ENCODE data around the gene TACC2.
"Not testable (repeated sequence)": the region's sequence is repeated elsewhere in the genome, so short reads cannot be mapped to it uniquely, and the experiment has no call there.

Gene TACC2

GRCh38 chr10:122050311-122050710, 61.3 kb downstream of the TACC2 start:
- H3K4me1 ChIP-seq (ENCODE audit: insufficient read depth, low read length) = peaks cover 19% of the 10 kb centered on the region
- H3K27me3 ChIP-seq (ENCODE audit: insufficient read depth, low read length) = no peaks in the 10 kb centered on the region
- H3K9me3 ChIP-seq (ENCODE audit: low read length) = peaks cover 2% of the 10 kb centered on the region
- no peaks in the 10 kb centered on the region for H3K36me3 ChIP-seq (ENCODE audit: insufficient read depth, low read length)
- H3K4me3 ChIP-seq (ENCODE audit: low read length) = no peak overlapping the region
- no peak overlapping the region for H2AFZ ChIP-seq (ENCODE audit: low read depth, low read length)

- Histone ChIP-seq H3K27me3 (ENCODE audit: insufficient read depth, low read length) (no peaks in the 10 kb centered on the region), H2AFZ (ENCODE audit: low read depth, low read length) (no peak overlapping the region), H3K4me3 (ENCODE audit: low read length) (no peak overlapping the region), H3K36me3 (ENCODE audit: insufficient read depth, low read length) (no peaks in the 10 kb centered on the region), H3K9me3 (ENCODE audit: low read length) (peaks cover 2% of the 10 kb centered on the region), H3K4me1 (ENCODE audit: insufficient read depth, low read length) (peaks cover 19% of the 10 kb centered on the region)
Measured at GRCh38 chr10:122050811-122051210, 61.8 kb downstream of the TACC2 start.

- H2AFZ ChIP-seq (ENCODE audit: low read depth, low read length) = no peak overlapping the region
Measured at GRCh38 chr10:122051609-122052385, 62.8 kb downstream of the TACC2 start.

DNA sequence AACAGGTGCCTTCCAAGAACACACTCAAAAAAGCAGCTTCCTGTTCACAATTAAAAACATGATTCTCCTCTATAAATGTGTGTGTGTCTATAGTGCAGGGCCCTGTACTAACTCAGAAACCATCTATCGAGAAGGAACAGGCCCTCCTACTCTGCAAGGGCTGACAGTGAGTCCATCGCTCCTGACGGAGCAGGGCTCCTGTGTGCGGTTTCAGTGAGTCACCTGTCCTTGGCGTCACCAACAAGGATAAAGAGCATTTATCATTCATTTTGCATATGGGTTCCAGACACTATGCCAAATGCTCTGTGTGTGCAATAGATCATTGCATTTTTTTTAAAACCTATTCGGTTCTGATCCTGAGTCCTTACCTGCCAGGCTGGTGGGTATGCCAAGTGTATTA, 63.7 kb downstream of the TACC2 start:
- H3K4me3 ChIP-seq (ENCODE audit: low read length) = no peak overlapping the region
- no peaks in the 10 kb centered on the region for H3K36me3 ChIP-seq (ENCODE audit: insufficient read depth, low read length)
- H3K4me1 ChIP-seq (ENCODE audit: insufficient read depth, low read length) = peaks cover 19% of the 10 kb centered on the region
- H3K27me3 ChIP-seq (ENCODE audit: insufficient read depth, low read length) = no peaks in the 10 kb centered on the region
- H2AFZ ChIP-seq (ENCODE audit: low read depth, low read length) = no peak overlapping the region
- peaks cover 2% of the 10 kb centered on the region for H3K9me3 ChIP-seq (ENCODE audit: low read length)

More at GRCh38 chr10:122051609-122052385, 62.8 kb downstream of the TACC2 start:
- H3K9me3 ChIP-seq (ENCODE audit: low read length) = peaks cover 2% of the 10 kb centered on the region
- H3K4me3 ChIP-seq (ENCODE audit: low read length) = no peak overlapping the region
- no peaks in the 10 kb centered on the region for H3K27me3 ChIP-seq (ENCODE audit: insufficient read depth, low read length)
- no peaks in the 10 kb centered on the region for H3K36me3 ChIP-seq (ENCODE audit: insufficient read depth, low read length)
- peaks cover 19% of the 10 kb centered on the region for H3K4me1 ChIP-seq (ENCODE audit: insufficient read depth, low read length)

GRCh38 chr10:122053314-122053713, 64.4 kb downstream of the TACC2 start:
- Histone ChIP-seq H2AFZ (ENCODE audit: low read depth, low read length) (no peak overlapping the region), H3K9me3 (ENCODE audit: low read length) (peaks cover 2% of the 10 kb centered on the region), H3K36me3 (ENCODE audit: insufficient read depth, low read length) (no peaks in the 10 kb centered on the region), H3K27me3 (ENCODE audit: insufficient read depth, low read length) (no peaks in the 10 kb centered on the region), H3K4me1 (ENCODE audit: insufficient read depth, low read length) (peaks cover 19% of the 10 kb centered on the region), H3K4me3 (ENCODE audit: low read length) (no peak overlapping the region)

DNA sequence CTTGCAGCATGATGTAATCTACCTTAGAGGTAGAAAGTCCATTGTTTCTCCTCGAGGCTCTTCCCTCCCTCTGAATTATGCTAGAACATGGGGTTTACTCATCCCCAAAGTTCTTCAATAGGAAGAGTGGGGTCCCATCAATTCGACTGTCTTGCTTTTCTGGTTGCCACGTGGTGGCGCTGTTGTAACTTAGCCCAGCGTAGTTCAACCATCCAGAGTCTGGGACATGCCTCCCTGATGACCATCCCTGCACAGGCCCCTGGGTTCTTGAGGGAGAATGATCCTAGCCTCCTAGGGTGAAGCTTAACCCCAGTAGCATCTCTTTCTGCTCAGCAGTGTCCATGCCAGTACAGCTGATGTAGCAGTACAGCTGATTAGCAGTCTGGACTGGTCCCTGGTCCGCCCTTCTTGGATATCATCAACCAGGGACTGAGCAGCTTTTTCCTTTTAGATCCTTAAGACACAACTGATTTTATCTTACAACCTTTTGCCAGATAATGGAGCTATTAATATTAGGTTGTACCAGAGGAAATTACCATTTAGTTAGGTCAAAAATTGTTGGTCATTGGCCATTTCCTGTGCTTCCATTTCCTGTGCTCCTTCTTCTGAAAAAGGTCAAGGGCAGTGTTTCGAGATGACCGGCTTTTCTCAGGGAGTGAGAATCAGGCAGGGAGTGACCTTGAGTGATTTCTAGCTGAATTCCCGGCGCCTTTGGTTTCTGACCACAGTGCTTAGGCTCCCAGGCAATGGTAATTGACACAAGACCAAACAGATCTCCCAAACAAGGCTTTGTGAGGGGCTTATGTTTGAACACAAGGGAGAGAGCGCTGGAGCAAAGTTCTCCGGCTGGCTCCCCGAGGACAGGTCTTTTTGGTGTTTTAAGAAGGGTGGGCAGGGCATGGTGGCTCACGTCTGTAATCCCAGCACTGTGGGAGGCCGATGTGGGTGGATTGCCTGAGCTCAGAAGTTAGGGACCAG, 65.4 kb downstream of the TACC2 start:
- Histone ChIP-seq H3K36me3 (ENCODE audit: insufficient read depth, low read length) (no peaks in the 10 kb centered on the region), H3K4me3 (ENCODE audit: low read length) (no peak overlapping the region), H3K9me3 (ENCODE audit: low read length) (peaks cover 2% of the 10 kb centered on the region), H3K4me1 (ENCODE audit: insufficient read depth, low read length) (peaks cover 11% of the 10 kb centered on the region), H2AFZ (ENCODE audit: low read depth, low read length) (no peak overlapping the region), H3K27me3 (ENCODE audit: insufficient read depth, low read length) (no peaks in the 10 kb centered on the region)

GRCh38 chr10:122055252-122055651, 66.3 kb downstream of the TACC2 start:
- Histone ChIP-seq H2AFZ (ENCODE audit: low read depth, low read length) (no peak overlapping the region), H3K36me3 (ENCODE audit: insufficient read depth, low read length) (no peaks in the 10 kb centered on the region), H3K27me3 (ENCODE audit: insufficient read depth, low read length) (no peaks in the 10 kb centered on the region), H3K4me3 (ENCODE audit: low read length) (no peak overlapping the region), H3K9me3 (ENCODE audit: low read length) (peaks cover 2% of the 10 kb centered on the region), H3K4me1 (ENCODE audit: insufficient read depth, low read length) (peaks cover 11% of the 10 kb centered on the region)

DNA sequence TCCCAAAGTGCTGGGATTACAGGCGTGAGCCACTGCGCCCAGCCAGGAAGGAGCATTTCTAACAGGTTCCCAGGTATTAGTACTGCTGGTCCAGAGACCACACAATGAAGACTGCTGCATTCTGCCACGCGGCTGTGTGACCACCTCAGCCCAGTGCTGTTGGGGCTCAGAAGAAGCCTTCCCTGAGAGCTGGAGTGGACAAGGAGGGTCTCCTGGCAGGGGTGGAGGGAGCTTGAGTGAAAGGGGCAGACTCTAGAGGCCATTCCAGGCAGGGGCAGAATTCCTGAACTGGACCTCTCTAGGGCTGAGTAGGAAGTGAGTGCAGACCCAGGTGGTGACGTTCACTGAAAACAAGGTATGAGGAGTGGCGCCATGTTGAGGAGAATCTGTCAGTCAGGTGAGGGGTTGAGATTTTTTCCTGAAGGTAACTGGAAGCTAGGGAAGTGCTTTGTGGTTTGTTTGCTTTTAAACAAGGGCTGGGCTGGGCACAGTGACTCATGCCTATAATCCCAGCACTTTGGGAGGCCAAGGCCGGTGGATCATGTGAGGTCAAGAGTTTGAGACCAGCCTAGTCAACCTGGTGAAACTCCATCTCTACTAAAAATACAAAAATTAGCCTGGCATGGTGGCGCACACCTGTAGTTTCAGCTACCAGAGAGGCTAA, 67.6 kb downstream of the TACC2 start:
- Histone ChIP-seq H3K4me1 (ENCODE audit: insufficient read depth, low read length) (peaks cover 7% of the 10 kb centered on the region), H3K4me3 (ENCODE audit: low read length) (no peak overlapping the region), H3K36me3 (ENCODE audit: insufficient read depth, low read length) (no peaks in the 10 kb centered on the region), H3K9me3 (ENCODE audit: low read length) (peaks cover 2% of the 10 kb centered on the region), H2AFZ (ENCODE audit: low read depth, low read length) (no peak overlapping the region), H3K27me3 (ENCODE audit: insufficient read depth, low read length) (no peaks in the 10 kb centered on the region)

DNA sequence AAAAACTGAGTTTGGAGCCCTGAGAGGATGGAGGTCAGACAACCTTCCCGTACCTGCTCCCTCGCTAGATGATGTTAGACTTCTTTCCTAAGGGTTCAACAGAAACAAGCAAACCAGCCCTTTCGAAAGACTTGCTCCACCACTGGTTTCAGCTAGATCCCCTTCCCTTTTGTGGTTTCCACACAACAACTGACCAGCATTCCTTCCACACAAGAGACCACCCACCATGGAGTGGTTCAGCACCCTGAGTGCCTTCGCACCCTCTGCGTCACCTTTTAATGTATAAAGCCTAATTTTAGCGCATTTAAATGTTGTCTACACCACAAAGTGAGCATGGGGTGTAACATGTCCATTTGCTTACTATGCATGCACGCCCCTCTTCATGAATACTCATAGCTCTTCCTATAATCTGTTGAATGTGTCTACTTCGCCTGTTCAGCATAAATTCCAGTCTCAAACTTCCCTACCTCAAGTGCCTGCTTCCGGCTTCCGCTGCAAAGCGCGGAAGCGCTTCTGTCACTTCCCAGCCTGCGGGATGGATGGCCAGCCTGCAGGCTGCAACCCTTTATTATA, 69.0 kb downstream of the TACC2 start:
- Histone ChIP-seq H3K4me1 (ENCODE audit: insufficient read depth, low read length) (no peaks in the 10 kb centered on the region), H2AFZ (ENCODE audit: low read depth, low read length) (no peak overlapping the region), H3K27me3 (ENCODE audit: insufficient read depth, low read length) (no peaks in the 10 kb centered on the region), H3K4me3 (ENCODE audit: low read length) (no peak overlapping the region), H3K9me3 (ENCODE audit: low read length) (peaks cover 2% of the 10 kb centered on the region), H3K36me3 (ENCODE audit: insufficient read depth, low read length) (no peaks in the 10 kb centered on the region)

DNA sequence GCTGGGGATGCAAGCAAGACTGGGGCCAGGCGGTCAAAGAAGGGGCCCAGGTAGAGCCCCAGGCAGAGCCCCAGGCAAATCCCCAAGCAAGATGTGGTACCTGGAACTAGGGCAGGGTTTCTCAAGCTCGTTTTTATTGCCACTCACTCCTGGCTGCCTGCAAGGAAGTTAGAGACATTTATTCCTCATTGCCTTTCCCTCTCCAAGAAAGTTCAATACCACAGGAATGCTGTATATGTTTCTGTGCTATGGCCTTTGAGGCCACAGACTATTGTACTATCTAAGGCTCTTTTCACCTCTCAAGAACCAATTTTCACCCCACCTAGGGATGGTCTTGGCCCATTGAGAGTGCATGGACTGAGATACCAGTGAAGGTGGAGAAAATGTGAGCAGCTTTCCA, 71.3 kb downstream of the TACC2 start:
- no peaks in the 10 kb centered on the region for H3K4me1 ChIP-seq (ENCODE audit: insufficient read depth, low read length)
- H2AFZ ChIP-seq (ENCODE audit: low read depth, low read length) = no peak overlapping the region
- no peaks in the 10 kb centered on the region for H3K9me3 ChIP-seq (ENCODE audit: low read length)
- H3K4me3 ChIP-seq (ENCODE audit: low read length) = no peak overlapping the region
- H3K27me3 ChIP-seq (ENCODE audit: insufficient read depth, low read length) = no peaks in the 10 kb centered on the region
- H3K36me3 ChIP-seq (ENCODE audit: insufficient read depth, low read length) = no peaks in the 10 kb centered on the region

DNA sequence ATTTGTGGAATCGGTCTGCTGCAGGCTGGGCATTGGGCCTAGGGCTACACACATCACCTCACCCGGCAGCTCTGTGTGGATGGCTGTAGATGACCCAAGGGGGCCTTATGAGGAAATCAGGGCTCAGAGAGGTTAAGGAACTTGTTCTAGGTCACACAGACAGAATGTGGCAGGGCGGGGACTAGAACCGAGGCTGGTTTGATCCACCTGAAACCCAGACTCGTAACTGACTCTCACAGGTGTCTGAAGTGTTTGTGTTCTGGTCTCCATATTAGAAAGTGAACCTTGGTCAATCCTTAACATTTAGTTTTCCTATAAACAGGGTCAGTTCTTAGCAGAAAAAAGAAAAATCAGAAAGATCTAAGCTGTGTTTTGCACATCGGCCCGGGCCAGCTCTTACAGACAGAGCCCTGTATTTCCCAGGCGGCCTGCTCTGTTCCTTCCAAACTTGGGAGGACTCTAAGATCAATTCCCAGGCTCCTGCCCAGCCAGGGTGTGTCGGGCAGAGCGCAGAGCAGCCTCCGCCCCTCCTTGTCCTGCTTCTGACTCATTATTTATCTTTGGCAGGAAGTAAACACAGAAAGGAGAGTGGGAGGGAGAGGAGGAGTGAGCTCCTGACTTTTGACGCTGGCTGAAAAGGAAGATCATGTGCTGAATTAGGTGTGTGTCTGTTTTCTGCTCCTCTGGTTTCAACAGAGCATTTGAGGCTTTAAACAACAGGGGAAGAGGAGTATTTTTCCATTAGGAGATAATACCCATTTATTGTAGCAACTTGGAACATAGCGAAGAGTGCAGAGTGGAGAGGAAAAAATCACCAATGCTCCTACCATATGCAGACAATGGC, 74.1 kb downstream of the TACC2 start:
- Histone ChIP-seq H3K27me3 (ENCODE audit: insufficient read depth, low read length) (no peaks in the 10 kb centered on the region), H3K9me3 (ENCODE audit: low read length) (no peaks in the 10 kb centered on the region), H3K36me3 (ENCODE audit: insufficient read depth, low read length) (no peaks in the 10 kb centered on the region), H2AFZ (ENCODE audit: low read depth, low read length) (no peak overlapping the region), H3K4me3 (ENCODE audit: low read length) (no peak overlapping the region), H3K4me1 (ENCODE audit: insufficient read depth, low read length) (no peaks in the 10 kb centered on the region)

DNA sequence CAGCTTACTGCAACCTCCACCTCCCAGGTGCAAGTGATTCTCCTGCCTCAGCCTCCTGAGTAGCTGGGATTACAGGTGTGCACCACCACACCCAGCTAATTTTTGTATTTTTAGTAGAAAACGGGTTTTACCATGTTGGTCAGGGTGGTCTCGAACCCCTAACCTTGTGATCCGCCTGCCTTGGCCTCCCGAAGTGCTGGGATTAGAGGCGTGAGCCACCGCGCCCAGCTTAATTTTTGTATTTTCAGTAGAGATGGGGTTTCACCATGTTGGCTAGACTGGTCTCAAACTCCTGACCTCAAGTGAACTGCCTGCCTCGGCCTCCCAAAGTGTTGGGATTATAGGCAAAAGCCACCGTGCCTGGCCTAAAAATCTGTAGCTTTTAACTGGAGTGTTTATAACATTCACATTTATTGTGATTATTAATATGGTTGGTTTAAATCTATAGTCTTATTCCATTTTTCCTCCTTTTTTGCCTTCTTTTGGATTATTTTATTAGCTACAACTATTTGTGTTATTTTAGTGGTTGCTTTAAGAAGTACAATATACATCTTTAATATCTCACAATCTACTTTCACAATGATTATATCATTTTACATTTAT, 77.5 kb downstream of the TACC2 start:
- not testable (repeated sequence) for H3K27me3 ChIP-seq (ENCODE audit: insufficient read depth, low read length); H3K4me1 ChIP-seq (ENCODE audit: insufficient read depth, low read length); H2AFZ ChIP-seq (ENCODE audit: low read depth, low read length); H3K36me3 ChIP-seq (ENCODE audit: insufficient read depth, low read length); H3K4me3 ChIP-seq (ENCODE audit: low read length); H3K9me3 ChIP-seq (ENCODE audit: low read length)
